H9 (cell line): ENCODE measurements around the gene SCO2. TPM values are rescaled to one million over a fixed set of nuclear protein-coding genes. Genes with fewer than 3 reads are reported as not detected.

Experiments
- DNase-seq: peaks from one replicate; pipeline ENCODE4 v3.0.0-alpha.2; 2017
- H2AFZ ChIP-seq: one replicate; pipeline ENCODE4 v1.6.1; 2013; ENCODE audit warnings: mild to moderate bottlenecking, low read length, control low read depth, moderate library complexity
- H2AK5ac ChIP-seq: 2 replicates; pipeline ENCODE4 v1.6.1; 2013; ENCODE audit warnings: low read length, control low read depth, mixed read lengths; ENCODE audit not compliant: insufficient read length
- H2BK120ac ChIP-seq: one replicate; pipeline ENCODE4 v1.6.1; 2013; ENCODE audit warnings: low read depth, mild to moderate bottlenecking, low read length, control low read depth, inconsistent platforms; ENCODE audit not compliant: poor library complexity, severe bottlenecking
- H2BK12ac ChIP-seq: 2 replicates; pipeline ENCODE4 v1.6.1; 2013; ENCODE audit warnings: low read length, control low read depth, mixed read lengths, low read depth; ENCODE audit not compliant: insufficient read length
- H2BK15ac ChIP-seq: 2 replicates; pipeline ENCODE4 v1.6.1; 2013; ENCODE audit warnings: low read depth, low read length, control low read depth
- H2BK20ac ChIP-seq: one replicate; pipeline ENCODE4 v1.6.1; 2013; ENCODE audit warnings: low read depth, mild to moderate bottlenecking, low read length, control low read depth, inconsistent platforms; ENCODE audit not compliant: poor library complexity, severe bottlenecking
- H2BK5ac ChIP-seq: 2 replicates; pipeline ENCODE4 v1.6.1; 2013; ENCODE audit warnings: low read length, control low read depth, mixed read lengths; ENCODE audit not compliant: insufficient read length
- H3K14ac ChIP-seq: 2 replicates; pipeline ENCODE4 v1.6.1; 2013; ENCODE audit warnings: low read length, control low read depth; ENCODE audit not compliant: insufficient read depth
- H3K18ac ChIP-seq: 2 replicates; pipeline ENCODE4 v1.6.1; 2013; ENCODE audit warnings: low read depth, mild to moderate bottlenecking, mixed read lengths, low read length, control low read depth; ENCODE audit not compliant: insufficient read length
- H3K23ac ChIP-seq: 2 replicates; pipeline ENCODE4 v1.6.1; 2013; ENCODE audit warnings: low read length, control low read depth, mixed read lengths, low read depth; ENCODE audit not compliant: insufficient read length
- H3K23me2 ChIP-seq: 2 replicates; pipeline ENCODE4 v1.6.1; 2013; ENCODE audit warnings: low read depth, mild to moderate bottlenecking, mixed read lengths, low read length, control low read depth; ENCODE audit not compliant: insufficient read length, poor library complexity, severe bottlenecking
- H3K27ac ChIP-seq: 2 replicates; pipeline ENCODE4 v1.5.1; 2013; ENCODE audit warnings: low read length, control low read depth, mixed read lengths, low read depth; ENCODE audit not compliant: insufficient read length
- H3K27me3 ChIP-seq: 2 replicates; pipeline ENCODE4 v1.6.1; 2013; ENCODE audit warnings: low read length, control low read depth, inconsistent platforms; ENCODE audit not compliant: insufficient read depth
- H3K4ac ChIP-seq: 2 replicates; pipeline ENCODE4 v1.6.1; 2013; ENCODE audit warnings: low read depth, mild to moderate bottlenecking, control low read depth, inconsistent platforms, low read length, moderate library complexity
- H3K4me1 ChIP-seq: 2 replicates; pipeline ENCODE4 v1.6.1; 2013; ENCODE audit warnings: low read length, control low read depth, inconsistent platforms; ENCODE audit not compliant: insufficient read depth
- H3K4me2 ChIP-seq: 2 replicates; pipeline ENCODE4 v1.6.1; 2013; ENCODE audit warnings: low read length, control low read depth, mixed read lengths; ENCODE audit not compliant: insufficient read length, insufficient read depth
- H3K56ac ChIP-seq: 2 replicates; pipeline ENCODE4 v1.6.1; 2013; ENCODE audit warnings: low read depth, mild to moderate bottlenecking, mixed read lengths, low read length, control low read depth; ENCODE audit not compliant: insufficient read length
- H3K79me1 ChIP-seq: 2 replicates; pipeline ENCODE4 v1.6.1; 2013; ENCODE audit warnings: low read depth, mild to moderate bottlenecking, moderate library complexity, low read length, control low read depth, inconsistent platforms; ENCODE audit not compliant: insufficient read depth, poor library complexity, severe bottlenecking
- H3K79me2 ChIP-seq: 2 replicates; pipeline ENCODE4 v1.6.1; 2013; ENCODE audit warnings: low read length, control low read depth, inconsistent platforms; ENCODE audit not compliant: insufficient read depth
- H3K9ac ChIP-seq: 2 replicates; pipeline ENCODE4 v1.6.1; 2013; ENCODE audit warnings: low read length, control low read depth, mixed read lengths; ENCODE audit not compliant: insufficient read length; ENCODE audit errors: extremely low read depth
- H3K9me3 ChIP-seq: one replicate; pipeline ENCODE4 v1.6.1; 2013; ENCODE audit warnings: low read depth, low read length, inconsistent platforms; ENCODE audit not compliant: control insufficient read depth
- H3T11ph ChIP-seq: one replicate; pipeline ENCODE4 v1.6.1; 2013; ENCODE audit warnings: mild to moderate bottlenecking, low read length, control low read depth, inconsistent platforms
- H4K20me1 ChIP-seq: one replicate; pipeline ENCODE4 v1.6.1; 2013; ENCODE audit not compliant: control insufficient read depth, insufficient read length, insufficient read depth
- H4K5ac ChIP-seq: 2 replicates; pipeline ENCODE4 v1.6.1; 2013; ENCODE audit warnings: low read depth, mild to moderate bottlenecking, mixed read lengths, low read length, control low read depth; ENCODE audit not compliant: insufficient read length
- H4K8ac ChIP-seq: replicated peaks from 2 replicates; pipeline ENCODE4 v1.6.1; 2013; ENCODE audit warnings: low read length, control low read depth, mixed read lengths, low read depth; ENCODE audit not compliant: insufficient read length
- H4K91ac ChIP-seq: 2 replicates; pipeline ENCODE4 v1.6.1; 2013; ENCODE audit warnings: low read depth, mild to moderate bottlenecking, moderate library complexity, mixed read lengths, low read length, control low read depth; ENCODE audit not compliant: insufficient read length
- H3K27ac Mint-ChIP-seq, 3 experiments: 2 replicates in 2 of 3; 3 replicates in 1 of 3; pipeline ENCODE4 v1.8.0; 2020 to 2021; ENCODE audit warnings: mixed read lengths in 3 of 3, mild to moderate bottlenecking in 1 of 3, moderate library complexity in 1 of 3
- H3K27me3 Mint-ChIP-seq: 2 replicates; pipeline ENCODE4 v1.8.0; 2021; ENCODE audit warnings: low read depth, mild to moderate bottlenecking, moderate library complexity, mixed read lengths
- H3K36me3 Mint-ChIP-seq, 3 experiments: 2 replicates in 2 of 3; 3 replicates in 1 of 3; pipeline ENCODE4 v1.8.0; 2020 to 2021; ENCODE audit warnings: low read depth in 3 of 3, mixed read lengths in 3 of 3; ENCODE audit not compliant: insufficient read depth in 1 of 3
- H3K4me1 Mint-ChIP-seq, 2 experiments: 2 replicates each; pipeline ENCODE4 v1.8.0; 2020; ENCODE audit warnings: mixed read lengths in 2 of 2
- H3K4me3 Mint-ChIP-seq, 2 experiments: 2 replicates in 1 of 2; 3 replicates in 1 of 2; pipeline ENCODE4 v1.8.0; 2020 to 2021; ENCODE audit warnings: mild to moderate bottlenecking in 2 of 2, mixed read lengths in 2 of 2, moderate library complexity in 1 of 2
- H3K9me3 Mint-ChIP-seq, 2 experiments: 2 replicates in 1 of 2; 3 replicates in 1 of 2; pipeline ENCODE4 v1.8.0; 2020; ENCODE audit warnings: mild to moderate bottlenecking in 2 of 2, mixed read lengths in 2 of 2, moderate library complexity in 1 of 2
- CTCF ChIP-seq: fragments of 200-600 bp; sonication (generic); conservative IDR thresholded peaks from 3 replicates; pipeline ENCODE4 v1.8.0; 2021; ENCODE audit warnings: antibody characterized with exemption, mild to moderate bottlenecking
- WGBS: extraction: QIAGEN DNeasy Blood & Tissue Kit; methylation state at CpG from one replicate; pipeline ENCODE4 v1.1.7; 2013; ENCODE audit warnings: missing lambda C conversion rate, low lambda C conversion rate, mixed read lengths; ENCODE audit not compliant: insufficient read length; ENCODE audit errors: extremely low coverage; 5-methylcytosine and 5-hydroxymethylcytosine counted together
- total RNA-seq: library from RNA; stranded (reverse); gene quantifications from 2 replicates; pipeline ENCODE4 v1.2.1, GENCODE V29; 2021

The SCO2 gene
- total RNA-seq, 1 experiment from 2014 or later: 3.3 TPM

GRCh38 chr22:50574383-50574755, 49.0 kb upstream of the SCO2 start:
- Histone ChIP-seq H3K23ac (no peak overlapping the region), H3T11ph (no peak overlapping the region), H2BK20ac (no peak overlapping the region), H2BK5ac (no peak overlapping the region), H3K79me1 (no peaks in the 10 kb centered on the region), H3K4me1 (no peaks in the 10 kb centered on the region), H3K79me2 (no peaks in the 10 kb centered on the region), H2BK12ac (no peak overlapping the region), H2AK5ac (no peak overlapping the region), H3K18ac (no peak overlapping the region), H3K4ac (no peak overlapping the region), H4K91ac (no peak overlapping the region), H2BK120ac (no peak overlapping the region), H2BK15ac (no peak overlapping the region), H3K9me3 (no peaks in the 10 kb centered on the region), H3K9ac (no peak overlapping the region), H4K20me1 (no peaks in the 10 kb centered on the region), H2AFZ (no peak overlapping the region), H3K4me2 (no peak overlapping the region), H4K8ac (no peak overlapping the region), H3K56ac (no peak overlapping the region), H3K27me3 (no peaks in the 10 kb centered on the region), H4K5ac (no peak overlapping the region), H3K23me2 (no peaks in the 10 kb centered on the region), H3K27ac (no peak overlapping the region), H3K14ac (no peak overlapping the region)
- no CpG with 5 or more reads among the region's 11 CpGs for WGBS
- peaks cover 11 to 75% (median 68%) of the 10 kb centered on the region in 3 experiments for H3K36me3 Mint-ChIP-seq
- no peak for DNase-seq
- no peaks in the 10 kb centered on the region for H3K9me3 Mint-ChIP-seq
- no peak for TF ChIP-seq CTCF
- no peak overlapping the region for H3K4me3 Mint-ChIP-seq
- no peaks in the 10 kb centered on the region; the same call in 1 of the 2 replicates for H3K27me3 Mint-ChIP-seq
- no peak overlapping the region for H3K27ac Mint-ChIP-seq
- no peaks in the 10 kb centered on the region for H3K4me1 Mint-ChIP-seq
